PC-9 (cell line): ENCODE measurements around the gene BCDIN3D. TPM values are rescaled to one million over a fixed set of nuclear protein-coding genes. Genes with fewer than 3 reads are reported as not detected.

Experiments used
- BruUV-seq: library from RNA; stranded (reverse); fragments of 400-500 nt; replicated peaks from 2 replicates; lab custom pipeline; 2021; lab: Mats Ljungman, UMichigan
- CTCF ChIA-PET: fragments of 300-600 bp; sonication (Branson Sonifier 250); formaldehyde crosslinking; loops from one replicate; lab custom pipeline; 2022; ENCODE audit warnings: antibody characterized with exemption; lab: Charles Lee
- POLR2A ChIA-PET: fragments of 300-600 bp; sonication (Branson Sonifier 250); formaldehyde crosslinking; loops from one replicate; lab custom pipeline; 2022; ENCODE audit warnings: antibody characterized with exemption; ENCODE audit not compliant: unreplicated experiment; lab: Charles Lee
- DNase-seq, 2 experiments: peaks; one replicate each; pipeline versions ENCODE4 v3.0.0 to v3.0.0-alpha.2; 2015 to 2022; ENCODE audit warnings: mixed read lengths in 1 of 2
- H2AFZ ChIP-seq: fragments of 200-600 bp; sonication (generic); 2 replicates; pipeline ENCODE4 v1.8.1; 2017; ENCODE audit warnings: antibody characterized with exemption
- H3F3A ChIP-seq: fragments of 200-600 bp; sonication (generic); 2 replicates; pipeline ENCODE4 v1.8.1; 2017; ENCODE audit warnings: antibody characterized with exemption, mild to moderate bottlenecking, low read depth; ENCODE audit not compliant: insufficient read depth
- H3K27ac ChIP-seq: fragments of 200-600 bp; sonication (generic); 2 replicates; pipeline ENCODE4 v1.6.1; 2016; ENCODE audit warnings: mixed run types
- H3K27me3 ChIP-seq: fragments of 200-600 bp; sonication (generic); 2 replicates; pipeline ENCODE4 v1.6.1; 2016; ENCODE audit warnings: low read depth, mixed run types; ENCODE audit not compliant: insufficient read depth
- H3K36me3 ChIP-seq: fragments of 200-600 bp; sonication (generic); 2 replicates; pipeline ENCODE4 v1.6.1; 2016; ENCODE audit warnings: low read depth, mixed run types
- H3K4me1 ChIP-seq: fragments of 200-600 bp; sonication (generic); replicated peaks from 2 replicates; pipeline ENCODE4 v1.6.1; 2016; ENCODE audit warnings: mixed run types; ENCODE audit not compliant: insufficient read depth
- H3K4me2 ChIP-seq: fragments of 200-600 bp; sonication (generic); 2 replicates; pipeline ENCODE4 v1.6.1; 2017; ENCODE audit warnings: mixed run types
- H3K4me3 ChIP-seq: fragments of 200-600 bp; sonication (generic); 2 replicates; pipeline ENCODE4 v1.6.1; 2016; ENCODE audit warnings: mixed run types
- H3K79me2 ChIP-seq: fragments of 200-600 bp; sonication (generic); 2 replicates; pipeline ENCODE4 v1.6.1; 2017; ENCODE audit warnings: low read depth, mixed run types
- H3K9me2 ChIP-seq: fragments of 200-600 bp; sonication (generic); 2 replicates; pipeline ENCODE4 v1.8.1; 2017; ENCODE audit warnings: mild to moderate bottlenecking; ENCODE audit not compliant: insufficient read depth
- H3K9me3 ChIP-seq: fragments of 200-600 bp; sonication (generic); 2 replicates; pipeline ENCODE4 v1.8.1; 2016; ENCODE audit warnings: low read depth; ENCODE audit not compliant: insufficient read depth
- H4K20me1 ChIP-seq: fragments of 200-600 bp; sonication (generic); 2 replicates; pipeline ENCODE4 v1.8.1; 2017; ENCODE audit not compliant: insufficient read depth
- EZH2 ChIP-seq: fragments of 200-600 bp; sonication (generic); IDR thresholded peaks from 2 replicates; pipeline ENCODE4 v1.8.0; 2017; ENCODE audit warnings: antibody characterized with exemption, low read depth
- intact Hi-C: fragments of 100-400 bp; cut with micrococcal nuclease; formaldehyde crosslinking; loops from one replicate; pipeline ENCODE4 v1.10.0; 2022; ENCODE audit not compliant: unreplicated experiment
- total RNA-seq: library from RNA; stranded (reverse); gene quantifications from 2 replicates; pipeline ENCODE4 v1.2.3, GENCODE V29; 2021
- TF ChIP-seq, protein P1 (sequence below): fragments of 200-600 bp; sonication (generic); conservative IDR thresholded peaks from 2 replicates; pipeline ENCODE4 v1.6.1; 2017; ENCODE audit warnings: mixed run types, antibody characterized with exemption, mild to moderate bottlenecking, moderate library complexity

The BCDIN3D gene
- total RNA-seq, 1 experiment from 2014 or later = 4.7 TPM

GRCh38 chr12:49806321-49806813, 36.5 kb downstream of the BCDIN3D start:
- no peaks in the 10 kb centered on the region for H3K36me3 ChIP-seq
- no peak for DNase-seq
- no peak overlapping the region for H3K4me3 ChIP-seq
- intact Hi-C loops = no loop called here
- no peaks in the 10 kb centered on the region for H3K27me3 ChIP-seq
- H3K9me2 ChIP-seq = no peaks in the 10 kb centered on the region
- no peak overlapping the region for H2AFZ ChIP-seq
- H3K9me3 ChIP-seq = no peaks in the 10 kb centered on the region
- ChIA-PET POLR2A (no interaction called here), CTCF (no interaction called here)
- H4K20me1 ChIP-seq = peaks cover 5% of the 10 kb centered on the region; the same call in 1 of the 2 replicates
- no TSS peak for BruUV-seq
- H3K4me2 ChIP-seq = no peak overlapping the region
- no peak overlapping the region for H3K27ac ChIP-seq
- H3K79me2 ChIP-seq = no peaks in the 10 kb centered on the region
- no peaks in the 10 kb centered on the region for H3F3A ChIP-seq
- TF ChIP-seq, protein P1, sequence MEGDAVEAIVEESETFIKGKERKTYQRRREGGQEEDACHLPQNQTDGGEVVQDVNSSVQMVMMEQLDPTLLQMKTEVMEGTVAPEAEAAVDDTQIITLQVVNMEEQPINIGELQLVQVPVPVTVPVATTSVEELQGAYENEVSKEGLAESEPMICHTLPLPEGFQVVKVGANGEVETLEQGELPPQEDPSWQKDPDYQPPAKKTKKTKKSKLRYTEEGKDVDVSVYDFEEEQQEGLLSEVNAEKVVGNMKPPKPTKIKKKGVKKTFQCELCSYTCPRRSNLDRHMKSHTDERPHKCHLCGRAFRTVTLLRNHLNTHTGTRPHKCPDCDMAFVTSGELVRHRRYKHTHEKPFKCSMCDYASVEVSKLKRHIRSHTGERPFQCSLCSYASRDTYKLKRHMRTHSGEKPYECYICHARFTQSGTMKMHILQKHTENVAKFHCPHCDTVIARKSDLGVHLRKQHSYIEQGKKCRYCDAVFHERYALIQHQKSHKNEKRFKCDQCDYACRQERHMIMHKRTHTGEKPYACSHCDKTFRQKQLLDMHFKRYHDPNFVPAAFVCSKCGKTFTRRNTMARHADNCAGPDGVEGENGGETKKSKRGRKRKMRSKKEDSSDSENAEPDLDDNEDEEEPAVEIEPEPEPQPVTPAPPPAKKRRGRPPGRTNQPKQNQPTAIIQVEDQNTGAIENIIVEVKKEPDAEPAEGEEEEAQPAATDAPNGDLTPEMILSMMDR = no peak
- no peak for TF ChIP-seq EZH2
- H3K4me1 ChIP-seq = no peaks in the 10 kb centered on the region

GRCh38 chr12:49805409-49805808, 37.5 kb downstream of the BCDIN3D start:
- intact Hi-C loops = no loop called here
- Histone ChIP-seq H4K20me1 (peaks cover 5% of the 10 kb centered on the region; the same call in 1 of the 2 replicates), H3F3A (no peaks in the 10 kb centered on the region), H3K4me1 (no peaks in the 10 kb centered on the region), H3K36me3 (no peaks in the 10 kb centered on the region), H3K9me2 (no peaks in the 10 kb centered on the region), H3K27me3 (no peaks in the 10 kb centered on the region), H3K9me3 (no peaks in the 10 kb centered on the region), H2AFZ (no peak overlapping the region), H3K79me2 (no peaks in the 10 kb centered on the region), H3K27ac (no peak overlapping the region), H3K4me3 (no peak overlapping the region), H3K4me2 (no peak overlapping the region)
- CTCF ChIA-PET = no interaction called here
- TF ChIP-seq, protein P1 = no peak
- no peak for TF ChIP-seq EZH2
- DNase-seq = no peak
- BruUV-seq = no TSS peak
- POLR2A ChIA-PET = interaction anchor here (0.6 kb wide), 1 partner anchor 64 kb away, joined by 4 read pairs; the partner anchor contains the start of gene TMBIM6

DNA sequence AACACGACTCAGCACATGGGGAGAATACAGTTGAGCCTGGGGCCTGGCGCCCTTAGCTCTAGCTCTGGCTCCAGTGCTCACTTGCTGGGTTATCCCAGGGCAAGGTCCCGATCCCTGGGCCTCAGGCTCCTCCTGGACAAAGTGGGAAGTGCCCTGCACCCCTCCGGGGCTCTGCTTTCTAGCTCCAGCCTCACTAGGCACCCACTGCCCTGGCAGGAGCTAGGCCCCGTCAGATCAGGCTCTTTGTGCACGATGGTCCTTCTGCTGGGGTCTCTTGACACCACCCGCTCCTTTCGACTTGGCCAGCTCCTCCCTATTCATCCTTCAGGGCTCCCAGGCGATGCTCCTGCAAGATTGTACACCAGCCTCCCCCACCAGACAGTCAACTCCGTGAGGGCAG, 38.1 kb downstream of the BCDIN3D start:
- Histone ChIP-seq H4K20me1 (peaks cover 5% of the 10 kb centered on the region; the same call in 1 of the 2 replicates), H3K4me2 (no peak overlapping the region), H3K4me1 (no peaks in the 10 kb centered on the region), H3F3A (no peaks in the 10 kb centered on the region), H3K4me3 (no peak overlapping the region), H3K27ac (no peak overlapping the region), H3K9me2 (no peaks in the 10 kb centered on the region), H2AFZ (no peak overlapping the region), H3K79me2 (no peaks in the 10 kb centered on the region), H3K9me3 (no peaks in the 10 kb centered on the region), H3K27me3 (no peaks in the 10 kb centered on the region), H3K36me3 (no peaks in the 10 kb centered on the region)
- intact Hi-C loops = no loop called here
- ChIA-PET POLR2A (no interaction called here), CTCF (no interaction called here)
- no TSS peak for BruUV-seq
- no peak for TF ChIP-seq EZH2
- TF ChIP-seq, protein P1 = no peak
- no peak for DNase-seq
